Keratinocyte (primary cell): ENCODE data around the gene IRX1.

Experiments used
- CTCF ChIP-seq, 3 experiments: IDR thresholded peaks in 1 of 3; conservative IDR thresholded peaks in 1 of 3; optimal IDR thresholded peaks in 1 of 3; 2 replicates in 2 of 3; 3 replicates in 1 of 3; pipeline versions ENCODE3 to v1.5.1; 2011; ENCODE audit warnings: low read length in 3 of 3, mild to moderate bottlenecking in 3 of 3, moderate library complexity in 2 of 3, control low read depth in 1 of 3, inconsistent platforms in 1 of 3; ENCODE audit not compliant: insufficient read depth in 2 of 3; ENCODE audit errors: extremely low read depth in 1 of 3
- EZH2 ChIP-seq: IDR thresholded peaks from one replicate; pipeline ENCODE4 v1.6.1; 2012; ENCODE audit warnings: inconsistent platforms, mild to moderate bottlenecking, low read length, moderate library complexity

DNA sequence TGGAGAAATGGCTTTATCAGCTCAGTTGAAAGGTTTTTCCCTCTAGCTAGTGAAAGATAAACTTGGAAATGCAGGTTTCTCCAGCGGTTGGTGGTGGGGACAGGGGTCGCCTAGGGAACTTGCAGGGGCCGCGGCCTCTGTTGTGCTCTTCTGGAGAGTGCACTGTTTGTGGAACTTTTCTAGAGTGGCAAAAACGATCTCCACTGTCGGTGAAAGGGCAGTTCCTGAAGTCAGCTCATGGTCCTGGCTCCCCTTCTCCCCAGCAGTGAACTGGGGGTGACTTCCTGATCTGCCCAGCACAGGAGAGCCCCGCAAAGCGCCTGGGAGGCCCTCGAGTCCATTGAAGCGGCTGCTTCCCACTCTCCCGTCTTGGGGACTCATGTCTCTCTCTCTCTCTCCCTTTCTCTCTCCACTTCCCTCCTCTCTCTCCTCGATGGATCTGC, 3.2 kb downstream of the IRX1 start:
- no peak for TF ChIP-seq CTCF (optimal IDR thresholded peaks at IDR 0.05 in 1 of 3, IDR thresholded peaks at IDR 0.05 in 1 of 3, conservative IDR thresholded peaks at IDR 0.05 in 1 of 3; ENCODE audit: extremely low read depth in 1 of 3, insufficient read depth in 2 of 3, low read length in 3 of 3)
- no peak for TF ChIP-seq EZH2
